Measurements from ENCODE around the gene ACTL7B.

DNA sequence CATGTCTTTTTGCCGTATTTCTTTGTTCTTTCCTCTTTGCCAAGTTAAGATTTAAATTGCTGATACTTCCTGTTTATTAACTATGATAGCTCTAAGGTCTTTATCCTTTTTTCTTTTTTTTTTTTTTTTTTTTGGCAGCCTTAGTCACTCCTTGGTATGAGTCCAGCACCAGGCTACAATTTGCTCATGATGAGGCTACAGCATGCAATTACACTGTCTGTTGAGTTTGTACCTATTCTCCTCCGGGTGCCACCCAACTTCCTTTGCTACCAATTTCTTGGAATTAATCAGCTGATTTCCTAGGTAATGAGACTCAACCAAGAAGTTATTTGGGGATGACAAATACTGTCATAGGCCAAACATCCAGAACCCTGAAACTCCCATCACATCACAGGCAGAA is 25.5 kb downstream of the ACTL7B start:
- TF ChIP-seq, protein P1, sequence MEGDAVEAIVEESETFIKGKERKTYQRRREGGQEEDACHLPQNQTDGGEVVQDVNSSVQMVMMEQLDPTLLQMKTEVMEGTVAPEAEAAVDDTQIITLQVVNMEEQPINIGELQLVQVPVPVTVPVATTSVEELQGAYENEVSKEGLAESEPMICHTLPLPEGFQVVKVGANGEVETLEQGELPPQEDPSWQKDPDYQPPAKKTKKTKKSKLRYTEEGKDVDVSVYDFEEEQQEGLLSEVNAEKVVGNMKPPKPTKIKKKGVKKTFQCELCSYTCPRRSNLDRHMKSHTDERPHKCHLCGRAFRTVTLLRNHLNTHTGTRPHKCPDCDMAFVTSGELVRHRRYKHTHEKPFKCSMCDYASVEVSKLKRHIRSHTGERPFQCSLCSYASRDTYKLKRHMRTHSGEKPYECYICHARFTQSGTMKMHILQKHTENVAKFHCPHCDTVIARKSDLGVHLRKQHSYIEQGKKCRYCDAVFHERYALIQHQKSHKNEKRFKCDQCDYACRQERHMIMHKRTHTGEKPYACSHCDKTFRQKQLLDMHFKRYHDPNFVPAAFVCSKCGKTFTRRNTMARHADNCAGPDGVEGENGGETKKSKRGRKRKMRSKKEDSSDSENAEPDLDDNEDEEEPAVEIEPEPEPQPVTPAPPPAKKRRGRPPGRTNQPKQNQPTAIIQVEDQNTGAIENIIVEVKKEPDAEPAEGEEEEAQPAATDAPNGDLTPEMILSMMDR (IDR thresholded peaks at IDR 0.05) = no peak
- TF ChIP-seq POLR2A (IDR thresholded peaks at IDR 0.05) = no peak
